ENCODE results near the gene PRDM8. TPM values are rescaled to one million over a fixed set of nuclear protein-coding genes. Genes with fewer than 3 reads are reported as not detected.

PRDM8 gene
- total RNA-seq, 1 experiment from 2014 or later: 0.26 TPM

- no peak overlapping the region for H3K27ac ChIP-seq
- no peaks in the 10 kb centered on the region for H3K79me2 ChIP-seq (ENCODE audit: low read depth)
- no peaks in the 10 kb centered on the region for H3K9me3 ChIP-seq (ENCODE audit: insufficient read depth, low read depth)
- intact Hi-C loops (cut with micrococcal nuclease; ENCODE audit: unreplicated experiment): loop anchor here (5.0 to 10.0 kb wide), 3 partner anchors 58 to 940 kb away; partner anchors contain the start of gene ANTXR2
- no peak overlapping the region for H3K4me3 ChIP-seq
- no peak for DNase-seq
- no peaks in the 10 kb centered on the region for H4K20me1 ChIP-seq (ENCODE audit: insufficient read depth)
- no peaks in the 10 kb centered on the region for H3F3A ChIP-seq (ENCODE audit: insufficient read depth, low read depth)
- H3K4me2 ChIP-seq: no peak overlapping the region
- no peaks in the 10 kb centered on the region for H3K27me3 ChIP-seq (ENCODE audit: insufficient read depth, low read depth)
- ChIA-PET POLR2A (ENCODE audit: unreplicated experiment) (interaction anchor here (0.6 kb wide), 1 partner anchor 117 kb away, joined by 5 read pairs; no protein-coding TSS in a partner anchor), CTCF (no interaction called here)
- no peaks in the 10 kb centered on the region for H3K36me3 ChIP-seq (ENCODE audit: low read depth)
- TF ChIP-seq EZH2 (IDR thresholded peaks at IDR 0.05; ENCODE audit: low read depth) (no peak), CTCF (conservative IDR thresholded peaks at IDR 0.05) (no peak)
- no peaks in the 10 kb centered on the region for H3K9me2 ChIP-seq (ENCODE audit: insufficient read depth)
- BruUV-seq (replicated peaks): no TSS peak
- no peaks in the 10 kb centered on the region for H3K4me1 ChIP-seq (replicated peaks; ENCODE audit: insufficient read depth)
- no peak overlapping the region for H2AFZ ChIP-seq
Measured at GRCh38 chr4:80182237-80182866, 15.0 kb upstream of the PRDM8 start.

DNA sequence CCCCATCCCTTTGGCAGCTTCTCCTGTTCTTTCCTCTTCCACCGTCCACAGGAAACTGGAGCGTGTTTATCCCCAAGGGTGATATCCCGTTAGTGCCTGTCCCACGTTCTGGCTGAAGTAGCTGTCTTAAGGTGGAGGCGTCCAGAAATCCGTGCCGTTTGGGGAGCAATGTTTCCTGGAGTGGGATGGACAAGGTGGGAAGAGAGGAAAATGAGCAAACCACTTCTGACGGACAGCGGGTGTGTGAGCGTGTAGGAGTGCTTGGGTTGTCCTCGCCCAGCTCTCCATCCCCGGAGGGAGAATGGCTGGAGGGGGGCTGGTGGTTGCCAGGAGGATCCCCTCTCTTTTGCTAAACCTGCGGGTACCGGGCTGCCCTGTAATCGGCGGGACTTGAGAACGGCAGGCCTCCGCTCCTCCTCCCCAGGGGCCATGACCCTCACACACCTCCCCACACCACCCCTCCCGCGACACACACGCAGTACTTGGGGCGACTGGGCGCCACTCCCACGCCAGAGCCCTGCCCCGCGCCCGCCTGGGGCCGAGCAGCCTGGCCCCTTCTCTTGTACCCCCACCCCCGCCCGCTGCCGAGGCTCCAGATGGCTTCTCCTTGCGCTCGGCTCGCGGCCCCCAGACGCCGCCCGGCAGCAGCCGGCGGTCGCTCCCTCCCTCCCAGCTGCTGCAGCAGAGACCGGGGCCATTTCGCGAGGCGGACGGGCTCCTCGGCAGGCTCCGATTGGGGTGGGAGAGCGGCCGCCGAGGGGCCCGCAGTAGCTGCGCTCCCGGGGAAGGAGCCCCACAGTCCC lies 13.9 kb upstream of the PRDM8 start:
- BruUV-seq (replicated peaks): no TSS peak
- no peaks in the 10 kb centered on the region for H4K20me1 ChIP-seq (ENCODE audit: insufficient read depth)

More for the DNA sequence above, 13.9 kb upstream of the PRDM8 start:
- Histone ChIP-seq H3K4me1 (replicated peaks; ENCODE audit: insufficient read depth) (no peaks in the 10 kb centered on the region), H3K4me3 (peak overlapping the region; percentile 74; the same call in 1 of the 2 replicates), H3K4me2 (peak overlapping the region; percentile 91), H3K27ac (no peak overlapping the region), H3F3A (ENCODE audit: insufficient read depth, low read depth) (no peaks in the 10 kb centered on the region), H3K9me3 (ENCODE audit: insufficient read depth, low read depth) (no peaks in the 10 kb centered on the region), H2AFZ (peak overlapping the region; percentile 88; the same call in 1 of the 2 replicates), H3K36me3 (ENCODE audit: low read depth) (no peaks in the 10 kb centered on the region), H3K9me2 (ENCODE audit: insufficient read depth) (no peaks in the 10 kb centered on the region), H3K27me3 (ENCODE audit: insufficient read depth, low read depth) (no peaks in the 10 kb centered on the region), H3K79me2 (ENCODE audit: low read depth) (no peaks in the 10 kb centered on the region)
- TF ChIP-seq CTCF (conservative IDR thresholded peaks at IDR 0.05): no peak
- intact Hi-C loops (cut with micrococcal nuclease; ENCODE audit: unreplicated experiment): loop anchor here (5.0 to 10.0 kb wide), 3 partner anchors 59 to 941 kb away; partner anchors contain the start of gene ANTXR2
- ChIA-PET POLR2A (ENCODE audit: unreplicated experiment) (no interaction called here), CTCF (no interaction called here)
- DNase-seq: no peak
